Colonic mucosa (tissue), 4 donors: ENCODE measurements around the gene PMM2. TPM values are rescaled to one million over a fixed set of nuclear protein-coding genes. Genes with fewer than 3 reads are reported as not detected.

Source experiments
- DNase-seq: peaks from one replicate; pipeline ENCODE4 v3.0.0-alpha.2; 2020
- H3K27ac ChIP-seq: fragments of 200-600 bp; one replicate; pipeline ENCODE4 v1.8.0; 2021
- H3K27me3 ChIP-seq: fragments of 200-600 bp; one replicate; pipeline ENCODE4 v1.8.0; 2021
- H3K36me3 ChIP-seq: fragments of 200-600 bp; one replicate; pipeline ENCODE4 v1.8.0; 2021
- H3K4me1 ChIP-seq: fragments of 200-600 bp; one replicate; pipeline ENCODE4 v1.8.0; 2021; ENCODE audit warnings: mild to moderate bottlenecking
- H3K4me3 ChIP-seq: fragments of 200-600 bp; one replicate; pipeline ENCODE4 v1.8.0; 2021
- H3K9ac ChIP-seq, 2 donors: one replicate each; pipeline ENCODE4 v1.7.0; 2013; ENCODE audit warnings: control low read depth in 2 of 2, low read depth in 2 of 2, low read length in 2 of 2
- H3K9me3 ChIP-seq: fragments of 200-600 bp; one replicate; pipeline ENCODE4 v1.8.0; 2021
- CTCF ChIP-seq: fragments of 200-600 bp; IDR thresholded peaks from one replicate; pipeline ENCODE4 v1.8.0; 2022; ENCODE audit warnings: antibody characterized with exemption, mild to moderate bottlenecking
- intact Hi-C: fragments of 100-400 bp; cut with DNase I; formaldehyde crosslinking; loops from one replicate; pipeline ENCODE4 v1.14.1; 2022
- total RNA-seq, 2 donors: library from RNA; stranded (reverse); fragmentation: NEBNext Ultra II Directional in 1 of 2; extraction: Animal tissue kit (Norgen Biotek cat#: 25700) in 1 of 2; gene quantifications; one replicate each; pipeline ENCODE4 v1.2.1, GENCODE V29; 2021
- donor health status: healthy.
- donor health status: DM: no; HTN: no; CAD: no.
- donor health status: DM: no; HTN: no; CAD: no.

Gene PMM2
- total RNA-seq, 2 donors from 2014 or later: 60.7 to 88.1 TPM

- TF ChIP-seq CTCF: no peak
- intact Hi-C loops: no loop called here
- no peaks in the 10 kb centered on the region for H3K4me1 ChIP-seq
- DNase-seq: no peak
- no peak overlapping the region for H3K9ac ChIP-seq
- no peaks in the 10 kb centered on the region for H3K27me3 ChIP-seq
- no peak overlapping the region for H3K27ac ChIP-seq
- H3K9me3 ChIP-seq: no peaks in the 10 kb centered on the region
- no peak overlapping the region for H3K4me3 ChIP-seq
- H3K36me3 ChIP-seq: no peaks in the 10 kb centered on the region
Measured at GRCh38 chr16:8848939-8849391, 51.3 kb downstream of the PMM2 start.

GRCh38 chr16:8849411-8850011 lies 51.9 kb downstream of the PMM2 start:
- no peak for TF ChIP-seq CTCF
- no peak for DNase-seq
- Histone ChIP-seq H3K27me3 (no peaks in the 10 kb centered on the region), H3K4me3 (no peak overlapping the region), H3K9me3 (no peaks in the 10 kb centered on the region), H3K27ac (no peak overlapping the region), H3K4me1 (no peaks in the 10 kb centered on the region), H3K9ac (no peak overlapping the region), H3K36me3 (no peaks in the 10 kb centered on the region)
- intact Hi-C loops: loop anchor here (10.0 kb wide), 1 partner anchor 45 kb away; no protein-coding TSS in a partner anchor

- Histone ChIP-seq H3K9ac (no peak overlapping the region), H3K36me3 (peaks cover 4% of the 10 kb centered on the region), H3K27ac (no peak overlapping the region), H3K27me3 (no peaks in the 10 kb centered on the region), H3K9me3 (no peaks in the 10 kb centered on the region), H3K4me1 (no peaks in the 10 kb centered on the region), H3K4me3 (no peak overlapping the region)
- intact Hi-C loops: loop anchor here (10.0 kb wide), 1 partner anchor 46 kb away; no protein-coding TSS in a partner anchor
- no peak for TF ChIP-seq CTCF
- DNase-seq: peak; percentile 22
Measured at GRCh38 chr16:8850279-8850885, 52.7 kb downstream of the PMM2 start.

GRCh38 chr16:8851761-8852403 lies 54.2 kb downstream of the PMM2 start:
- H3K27ac ChIP-seq: no peak overlapping the region
- intact Hi-C loops: loop anchor here (10.0 kb wide), 1 partner anchor 47 kb away; no protein-coding TSS in a partner anchor
- H3K9me3 ChIP-seq: no peaks in the 10 kb centered on the region
- peaks cover 5% of the 10 kb centered on the region for H3K36me3 ChIP-seq
- H3K9ac ChIP-seq: no peak overlapping the region
- peak; percentile 16 for DNase-seq
- no peak for TF ChIP-seq CTCF
- no peaks in the 10 kb centered on the region for H3K27me3 ChIP-seq
- no peaks in the 10 kb centered on the region for H3K4me1 ChIP-seq
- H3K4me3 ChIP-seq: no peak overlapping the region

- H3K27ac ChIP-seq: no peak overlapping the region
- no peak overlapping the region for H3K9ac ChIP-seq
- TF ChIP-seq CTCF: no peak
- no peak overlapping the region for H3K4me3 ChIP-seq
- peaks cover 5% of the 10 kb centered on the region for H3K36me3 ChIP-seq
- no peaks in the 10 kb centered on the region for H3K4me1 ChIP-seq
- H3K27me3 ChIP-seq: no peaks in the 10 kb centered on the region
- no peaks in the 10 kb centered on the region for H3K9me3 ChIP-seq
- intact Hi-C loops: loop anchor here (10.0 kb wide), 1 partner anchor 48 kb away; no protein-coding TSS in a partner anchor
- DNase-seq: peak; percentile 15
Measured at GRCh38 chr16:8852534-8852933, 54.9 kb downstream of the PMM2 start.
